ENCODE results near the gene GOLPH3L.

DNA sequence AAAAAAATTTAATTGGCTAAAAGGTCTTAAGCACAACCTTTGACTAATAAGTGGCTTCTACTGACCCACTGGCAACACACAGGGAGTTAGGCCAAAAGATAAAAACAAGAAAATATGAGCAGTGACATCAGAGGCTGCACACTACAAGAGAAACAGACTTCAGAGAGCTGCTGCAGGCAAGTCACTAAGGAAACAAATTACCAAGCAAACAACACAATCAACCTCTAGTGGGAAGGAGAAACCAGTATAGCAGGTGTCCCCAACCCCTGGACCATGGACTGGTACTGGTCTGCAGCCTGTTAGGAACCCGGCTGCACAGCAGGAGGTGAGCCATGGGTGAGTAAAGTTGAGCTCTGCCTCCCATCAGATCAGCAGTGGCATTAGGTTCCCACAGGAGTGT, 46.8 kb downstream of the GOLPH3L start:
- TF ChIP-seq, protein P1, sequence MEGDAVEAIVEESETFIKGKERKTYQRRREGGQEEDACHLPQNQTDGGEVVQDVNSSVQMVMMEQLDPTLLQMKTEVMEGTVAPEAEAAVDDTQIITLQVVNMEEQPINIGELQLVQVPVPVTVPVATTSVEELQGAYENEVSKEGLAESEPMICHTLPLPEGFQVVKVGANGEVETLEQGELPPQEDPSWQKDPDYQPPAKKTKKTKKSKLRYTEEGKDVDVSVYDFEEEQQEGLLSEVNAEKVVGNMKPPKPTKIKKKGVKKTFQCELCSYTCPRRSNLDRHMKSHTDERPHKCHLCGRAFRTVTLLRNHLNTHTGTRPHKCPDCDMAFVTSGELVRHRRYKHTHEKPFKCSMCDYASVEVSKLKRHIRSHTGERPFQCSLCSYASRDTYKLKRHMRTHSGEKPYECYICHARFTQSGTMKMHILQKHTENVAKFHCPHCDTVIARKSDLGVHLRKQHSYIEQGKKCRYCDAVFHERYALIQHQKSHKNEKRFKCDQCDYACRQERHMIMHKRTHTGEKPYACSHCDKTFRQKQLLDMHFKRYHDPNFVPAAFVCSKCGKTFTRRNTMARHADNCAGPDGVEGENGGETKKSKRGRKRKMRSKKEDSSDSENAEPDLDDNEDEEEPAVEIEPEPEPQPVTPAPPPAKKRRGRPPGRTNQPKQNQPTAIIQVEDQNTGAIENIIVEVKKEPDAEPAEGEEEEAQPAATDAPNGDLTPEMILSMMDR (IDR thresholded peaks at IDR 0.05), result peak in 3 of 6 experiments; percentile 12 to 14 (median 12)
- no peak for TF ChIP-seq POLR2A (IDR thresholded peaks at IDR 0.05)
